ENCODE results near the gene CCNB2. TPM values are rescaled to one million over a fixed set of nuclear protein-coding genes. Genes with fewer than 3 reads are reported as not detected.
A peak's percentile ranks its signal among the peaks of the same experiment; 100 is the strongest.

Gene CCNB2
- total RNA-seq, 1 donor = 8.0 TPM

- Histone ChIP-seq H3K4me3 (ENCODE audit: insufficient read depth, low read length) (no peak overlapping the region), H4K20me1 (ENCODE audit: insufficient read depth, low read length) (no peaks in the 10 kb centered on the region), H3K4me2 (ENCODE audit: insufficient read depth, low read length) (no peak overlapping the region), H3K4me1 (ENCODE audit: insufficient read depth, low read length) (no peaks in the 10 kb centered on the region), H3K9me3 (ENCODE audit: low read depth, low read length) (no peaks in the 10 kb centered on the region), H3K27me3 (ENCODE audit: insufficient read depth, low read length) (no peaks in the 10 kb centered on the region), H3K27ac (ENCODE audit: low read depth, low read length) (no peak overlapping the region), H2AFZ (ENCODE audit: low read length) (no peak overlapping the region), H3K36me3 (ENCODE audit: insufficient read depth, low read length) (peaks cover 39% of the 10 kb centered on the region), H3K79me2 (ENCODE audit: insufficient read depth, low read length) (peaks cover 41% of the 10 kb centered on the region)
- no peak for TF ChIP-seq CTCF (IDR thresholded peaks at IDR 0.05; ENCODE audit: extremely low read depth, low read depth, low read length)
- no peak for DNase-seq (ENCODE audit: insufficient read length, low spot score, missing footprints)
Measured at GRCh38 chr15:59111251-59111650, 6.3 kb downstream of the CCNB2 start.

GRCh38 chr15:59115047-59115446, 10.1 kb downstream of the CCNB2 start:
- Histone ChIP-seq H3K27ac (ENCODE audit: low read depth, low read length) (no peak overlapping the region), H3K4me3 (ENCODE audit: insufficient read depth, low read length) (no peak overlapping the region), H3K4me1 (ENCODE audit: insufficient read depth, low read length) (no peaks in the 10 kb centered on the region), H2AFZ (ENCODE audit: low read length) (no peak overlapping the region), H3K79me2 (ENCODE audit: insufficient read depth, low read length) (peaks cover 18% of the 10 kb centered on the region), H3K36me3 (ENCODE audit: insufficient read depth, low read length) (peaks cover 51% of the 10 kb centered on the region), H3K27me3 (ENCODE audit: insufficient read depth, low read length) (no peaks in the 10 kb centered on the region), H3K4me2 (ENCODE audit: insufficient read depth, low read length) (no peak overlapping the region), H3K9me3 (ENCODE audit: low read depth, low read length) (no peaks in the 10 kb centered on the region), H4K20me1 (ENCODE audit: insufficient read depth, low read length) (no peaks in the 10 kb centered on the region)
- no peak for TF ChIP-seq CTCF (IDR thresholded peaks at IDR 0.05; ENCODE audit: extremely low read depth, low read depth, low read length)
- peak; percentile 37 for DNase-seq (ENCODE audit: insufficient read length, low spot score, missing footprints)

- Histone ChIP-seq H4K20me1 (ENCODE audit: insufficient read depth, low read length) (no peaks in the 10 kb centered on the region), H2AFZ (ENCODE audit: low read length) (no peak overlapping the region), H3K79me2 (ENCODE audit: insufficient read depth, low read length) (peaks cover 7% of the 10 kb centered on the region), H3K4me1 (ENCODE audit: insufficient read depth, low read length) (no peaks in the 10 kb centered on the region), H3K27me3 (ENCODE audit: insufficient read depth, low read length) (no peaks in the 10 kb centered on the region), H3K4me3 (ENCODE audit: insufficient read depth, low read length) (no peak overlapping the region), H3K9me3 (ENCODE audit: low read depth, low read length) (no peaks in the 10 kb centered on the region), H3K36me3 (ENCODE audit: insufficient read depth, low read length) (peaks cover 47% of the 10 kb centered on the region), H3K4me2 (ENCODE audit: insufficient read depth, low read length) (no peak overlapping the region), H3K27ac (ENCODE audit: low read depth, low read length) (no peak overlapping the region)
- no peak for DNase-seq (ENCODE audit: insufficient read length, low spot score, missing footprints)
- TF ChIP-seq CTCF (IDR thresholded peaks at IDR 0.05; ENCODE audit: extremely low read depth, low read depth, low read length) = no peak
Measured at GRCh38 chr15:59116141-59116540, 11.2 kb downstream of the CCNB2 start.

- Histone ChIP-seq H3K9me3 (ENCODE audit: low read depth, low read length) (no peaks in the 10 kb centered on the region), H3K36me3 (ENCODE audit: insufficient read depth, low read length) (peaks cover 47% of the 10 kb centered on the region), H3K27me3 (ENCODE audit: insufficient read depth, low read length) (no peaks in the 10 kb centered on the region), H3K4me3 (ENCODE audit: insufficient read depth, low read length) (no peak overlapping the region), H3K27ac (ENCODE audit: low read depth, low read length) (no peak overlapping the region), H4K20me1 (ENCODE audit: insufficient read depth, low read length) (no peaks in the 10 kb centered on the region), H3K4me1 (ENCODE audit: insufficient read depth, low read length) (no peaks in the 10 kb centered on the region), H2AFZ (ENCODE audit: low read length) (no peak overlapping the region), H3K4me2 (ENCODE audit: insufficient read depth, low read length) (no peak overlapping the region), H3K79me2 (ENCODE audit: insufficient read depth, low read length) (peaks cover 3% of the 10 kb centered on the region)
- DNase-seq (ENCODE audit: insufficient read length, low spot score, missing footprints) = peak; percentile 19
- no peak for TF ChIP-seq CTCF (IDR thresholded peaks at IDR 0.05; ENCODE audit: extremely low read depth, low read depth, low read length)
Measured at GRCh38 chr15:59116771-59117170, 11.8 kb downstream of the CCNB2 start.

Data from osteoblast (primary cell).